GM12892 (cell line): ENCODE results near the gene HYAL2.

Experiments
- DNase-seq: peaks from one replicate; pipeline ENCODE4 v3.0.0; 2011; ENCODE audit not compliant: insufficient read length
- FAIRE-seq: peaks from 2 replicates; lab custom pipeline; 2011; peaks lifted over from hg19 to GRCh38; lab: Jason Lieb, UNC
- POLR2A ChIP-seq: IDR thresholded peaks from 2 replicates; pipeline ENCODE4 v1.6.1; 2011; ENCODE audit warnings: low read depth, low read length, control low read depth
- POLR2AphosphoS5 ChIP-seq: IDR thresholded peaks from 2 replicates; pipeline ENCODE4 v1.6.1; 2011; ENCODE audit warnings: low read depth, low read length, control low read depth
- TAF1 ChIP-seq: IDR thresholded peaks from 2 replicates; pipeline ENCODE4 v1.6.1; 2011; ENCODE audit warnings: low read depth, mild to moderate bottlenecking, control low read depth, low read length, borderline replicate concordance

The HYAL2 gene

GRCh38 chr3:50347187-50347813 is 24.8 kb upstream of the HYAL2 start:
- FAIRE-seq (peak; percentile 84), DNase-seq (no peak)
- TF ChIP-seq POLR2A (no peak), TAF1 (no peak), POLR2AphosphoS5 (no peak)

- peak; percentile 88 for FAIRE-seq
- peak; percentile 76 for DNase-seq
- TF ChIP-seq POLR2AphosphoS5 (no peak), POLR2A (no peak), TAF1 (no peak)
Measured at GRCh38 chr3:50345586-50346234, 23.2 kb upstream of the HYAL2 start, which contains the start of gene ZMYND10. ZMYND10 (minus strand) TSS chr3:50345732; CDS start chr3:50345579, 153 bp downstream.

GRCh38 chr3:50345008-50345407 is 22.5 kb upstream of the HYAL2 start:
- TF ChIP-seq POLR2AphosphoS5: no peak
- TF ChIP-seq TAF1: no peak
- no peak for TF ChIP-seq POLR2A
- FAIRE-seq (no peak), DNase-seq (no peak)

GRCh38 chr3:50342813-50343633 is 20.5 kb upstream of the HYAL2 start:
- FAIRE-seq: no peak
- DNase-seq: no peak
- TF ChIP-seq POLR2A (no peak), TAF1 (no peak), POLR2AphosphoS5 (no peak)

- FAIRE-seq: no peak
- DNase-seq: no peak
- TF ChIP-seq POLR2A (no peak), POLR2AphosphoS5 (no peak), TAF1 (no peak)
Measured at GRCh38 chr3:50341996-50342650, 19.6 kb upstream of the HYAL2 start.

GRCh38 chr3:50341537-50341936 is 19.0 kb upstream of the HYAL2 start:
- FAIRE-seq (no peak), DNase-seq (no peak)
- TF ChIP-seq POLR2AphosphoS5 (no peak), POLR2A (no peak), TAF1 (no peak)

- peak; percentile 82 for FAIRE-seq
- peak; percentile 80 for DNase-seq
- TF ChIP-seq TAF1 (no peak), POLR2AphosphoS5 (peak; percentile 38; the same call in 1 of the 2 replicates), POLR2A (0 out of 2 replicates have a peak, but pooled peaks have one; percentile 19)
Measured at GRCh38 chr3:50340448-50341329, 18.1 kb upstream of the HYAL2 start, which contains the start of gene RASSF1. RASSF1 (minus strand) TSS chr3:50340836; CDS start chr3:50340805, 31 bp downstream.

- no peak for FAIRE-seq
- no peak for TF ChIP-seq POLR2AphosphoS5
- TF ChIP-seq POLR2A: no peak
- TF ChIP-seq TAF1: no peak
- DNase-seq: no peak
Measured at GRCh38 chr3:50340147-50340447, 17.6 kb upstream of the HYAL2 start.

GRCh38 chr3:50339485-50340146 is 17.1 kb upstream of the HYAL2 start:
- no peak for DNase-seq
- TF ChIP-seq TAF1 (no peak), POLR2A (no peak), POLR2AphosphoS5 (no peak)
- peak; percentile 62 for FAIRE-seq

GRCh38 chr3:50338965-50339364 is 16.4 kb upstream of the HYAL2 start:
- TF ChIP-seq POLR2AphosphoS5 (no peak), POLR2A (no peak), TAF1 (no peak)
- FAIRE-seq (peak; percentile 86), DNase-seq (no peak)
